GM23338 (cell line): ENCODE measurements around the gene BTG3. TPM values are rescaled to one million over a fixed set of nuclear protein-coding genes. Genes with fewer than 3 reads are reported as not detected.

Source experiments
- ATAC-seq: fragments of 200-7000 bp; cut with Tn5 transposase; 3 replicates; pipeline ENCODE4 v1.9.1; 2020
- DNase-seq: peaks from one replicate; pipeline ENCODE4 v3.0.0-alpha.2; 2015; ENCODE audit warnings: low spot score
- H2AFZ ChIP-seq: fragments of 200-600 bp; sonication (generic); 2 replicates; pipeline ENCODE4 v1.8.0; 2016; ENCODE audit warnings: antibody characterized with exemption, mild to moderate bottlenecking, moderate library complexity
- H3F3A ChIP-seq: fragments of 200-600 bp; sonication (generic); replicated peaks from 2 replicates; pipeline ENCODE4 v1.8.0; 2017; ENCODE audit warnings: antibody characterized with exemption, mixed run types, low read depth
- H3K27ac ChIP-seq: fragments of 200-600 bp; sonication (generic); 2 replicates; pipeline ENCODE4 v1.6.1; 2016; ENCODE audit warnings: low read depth
- H3K27me3 ChIP-seq: fragments of 200-600 bp; sonication (generic); 2 replicates; pipeline ENCODE4 v1.8.0; 2016; ENCODE audit warnings: mild to moderate bottlenecking, mixed run types, moderate library complexity; ENCODE audit not compliant: insufficient read depth
- H3K36me3 ChIP-seq: fragments of 200-600 bp; sonication (generic); 2 replicates; pipeline ENCODE4 v1.8.0; 2016; ENCODE audit warnings: mild to moderate bottlenecking; ENCODE audit not compliant: insufficient read depth
- H3K4me1 ChIP-seq: fragments of 200-600 bp; sonication (generic); 2 replicates; pipeline ENCODE4 v1.8.0; 2016; ENCODE audit warnings: mild to moderate bottlenecking, moderate library complexity; ENCODE audit not compliant: insufficient read depth
- H3K4me2 ChIP-seq: fragments of 200-600 bp; sonication (generic); 2 replicates; pipeline ENCODE4 v1.7.1; 2017; ENCODE audit warnings: mixed run types
- H3K4me3 ChIP-seq: fragments of 200-600 bp; sonication (generic); 2 replicates; pipeline ENCODE4 v1.6.1; 2016; ENCODE audit warnings: mixed run types
- H3K79me2 ChIP-seq: fragments of 200-600 bp; sonication (generic); replicated peaks from 2 replicates; pipeline ENCODE4 v1.8.0; 2017; ENCODE audit warnings: mild to moderate bottlenecking; ENCODE audit not compliant: insufficient read depth
- H3K9me2 ChIP-seq: fragments of 200-600 bp; sonication (generic); 2 replicates; pipeline ENCODE4 v1.8.0; 2017; ENCODE audit not compliant: insufficient read depth
- H4K20me1 ChIP-seq: fragments of 200-600 bp; sonication (generic); replicated peaks from 2 replicates; pipeline ENCODE4 v1.8.0; 2017; ENCODE audit warnings: mild to moderate bottlenecking; ENCODE audit not compliant: insufficient read depth
- H3K27ac Mint-ChIP-seq: 2 replicates; pipeline ENCODE4 v1.8.0; 2020; ENCODE audit warnings: inconsistent platforms, mild to moderate bottlenecking, moderate library complexity, mixed read lengths
- H3K27me3 Mint-ChIP-seq: 3 replicates; pipeline ENCODE4 v1.8.0; 2022; ENCODE audit warnings: low read depth, mild to moderate bottlenecking, moderate library complexity, mixed read lengths, inconsistent platforms; ENCODE audit not compliant: insufficient read depth, poor library complexity
- H3K36me3 Mint-ChIP-seq: 3 replicates; pipeline ENCODE4 v1.8.0; 2021; ENCODE audit warnings: low read depth, mild to moderate bottlenecking, inconsistent platforms, moderate library complexity, mixed read lengths
- H3K4me1 Mint-ChIP-seq: 3 replicates; pipeline ENCODE4 v1.8.0; 2020; ENCODE audit warnings: mild to moderate bottlenecking, inconsistent platforms, mixed read lengths
- H3K4me3 Mint-ChIP-seq: 3 replicates; pipeline ENCODE4 v1.8.0; 2021; ENCODE audit warnings: moderate library complexity, mild to moderate bottlenecking, inconsistent platforms, mixed read lengths
- H3K9me3 Mint-ChIP-seq: 3 replicates; pipeline ENCODE4 v1.8.0; 2020; ENCODE audit warnings: moderate library complexity, mild to moderate bottlenecking, inconsistent platforms, mixed read lengths
- CREB1 ChIP-seq: fragments of 250-450 bp; sonication (Bioruptor Pico); IDR thresholded peaks from 2 replicates; pipeline ENCODE4 v1.5.0; 2020; ENCODE audit warnings: low read depth, mild to moderate bottlenecking, moderate library complexity
- EZH2 ChIP-seq: fragments of 200-600 bp; sonication (generic); IDR thresholded peaks from one replicate; pipeline ENCODE4 v1.8.0; 2017; ENCODE audit warnings: antibody characterized with exemption, mild to moderate bottlenecking, low read depth; ENCODE audit not compliant: unreplicated experiment
- EZH2phosphoT487 ChIP-seq: fragments of 200-600 bp; sonication (generic); IDR thresholded peaks from one replicate; pipeline ENCODE4 v1.8.1; 2018; ENCODE audit warnings: antibody characterized with exemption; ENCODE audit not compliant: unreplicated experiment
- JUNB ChIP-seq: IDR thresholded peaks from one replicate; pipeline ENCODE4 v1.6.1; 2016; ENCODE audit warnings: antibody characterized with exemption; ENCODE audit not compliant: unreplicated experiment
- NANOG ChIP-seq: IDR thresholded peaks from 2 replicates; pipeline ENCODE4 v1.6.1; 2016; ENCODE audit warnings: antibody characterized with exemption, borderline replicate concordance
- POLR2AphosphoS5 ChIP-seq: IDR thresholded peaks from 2 replicates; pipeline ENCODE4 v1.6.1; 2016; ENCODE audit warnings: antibody characterized with exemption, low read depth
- REST ChIP-seq: IDR thresholded peaks from one replicate; pipeline ENCODE4 v1.6.1; 2018; ENCODE audit warnings: antibody characterized with exemption; ENCODE audit not compliant: unreplicated experiment
- STAT1 ChIP-seq: IDR thresholded peaks from one replicate; pipeline ENCODE4 v1.6.1; 2016; ENCODE audit warnings: antibody characterized with exemption; ENCODE audit not compliant: unreplicated experiment
- ZNF114 ChIP-seq: fragments of 250-450 bp; sonication (Bioruptor Pico); IDR thresholded peaks from 2 replicates; pipeline ENCODE4 v1.5.0; 2020; ENCODE audit warnings: mild to moderate bottlenecking, moderate library complexity
- ZNF331 ChIP-seq: fragments of 250-450 bp; sonication (Bioruptor Pico); IDR thresholded peaks from 2 replicates; pipeline ENCODE4 v1.5.0; 2020; ENCODE audit warnings: low read depth, mild to moderate bottlenecking, moderate library complexity
- ZNF462 ChIP-seq: fragments of 250-450 bp; sonication (Bioruptor Pico); IDR thresholded peaks from 2 replicates; pipeline ENCODE4 v1.5.0; 2020; ENCODE audit warnings: mild to moderate bottlenecking, moderate library complexity
- polyA plus RNA-seq: library from polyadenylated mRNA; unstranded; fragments of >200 nt; fragmentation: Nextera tagmentation; extraction: Ambion mirVana; gene quantifications from 2 replicates; pipeline ENCODE4 v1.2.1, GENCODE V29; 2016
- total RNA-seq: library from RNA; depleted of rRNA; stranded (reverse); fragments of >200 nt; shearing (Covaris generic); gene quantifications from 2 replicates; pipeline ENCODE4 v1.2.3, GENCODE V29; 2014
- TF ChIP-seq, protein P1 (sequence below): IDR thresholded peaks from 2 replicates; pipeline ENCODE4 v1.6.1; 2016; ENCODE audit warnings: antibody characterized with exemption
- TF ChIP-seq, protein P2 (sequence below), 2 experiments: fragments of 200-600 bp in 1 of 2; sonication (generic) in 1 of 2; conservative IDR thresholded peaks; 2 replicates each; pipeline versions ENCODE4 v1.5.1 to v1.6.1; 2016 to 2017; ENCODE audit warnings: antibody characterized with exemption in 2 of 2, low read depth in 2 of 2, mild to moderate bottlenecking in 2 of 2, moderate library complexity in 1 of 2

Gene BTG3
- total and polyA plus RNA-seq, 2 experiments from 2014 or later: 24.0 to 43.8 TPM

DNA sequence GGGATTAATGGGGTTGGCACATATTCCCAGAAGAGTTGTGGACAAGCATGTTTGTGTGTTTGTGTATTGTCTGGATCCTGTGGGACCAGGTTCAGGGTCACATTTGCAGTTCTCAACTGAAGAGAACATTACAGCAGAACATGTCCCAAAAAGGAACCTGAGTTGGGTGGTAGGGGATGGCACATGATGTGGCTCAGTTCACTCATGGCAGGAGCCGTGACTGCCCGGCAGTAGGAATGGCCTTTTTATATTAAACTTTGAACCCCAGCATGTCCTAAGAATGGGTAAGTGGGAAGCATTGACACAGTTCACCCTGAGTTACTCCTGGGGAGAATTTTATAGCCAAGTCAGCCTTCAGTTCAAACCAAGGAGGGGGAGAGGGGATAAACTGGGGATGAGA is 58.6 kb downstream of the BTG3 start:
- TF ChIP-seq JUNB (no peak), ZNF462 (CRISPR knock-in tag) (no peak), ZNF114 (CRISPR knock-in tag) (no peak), STAT1 (no peak), NANOG (no peak), EZH2phosphoT487 (no peak), EZH2 (no peak), POLR2AphosphoS5 (no peak), CREB1 (no peak), ZNF331 (no peak), REST (no peak)
- TF ChIP-seq, protein P1, sequence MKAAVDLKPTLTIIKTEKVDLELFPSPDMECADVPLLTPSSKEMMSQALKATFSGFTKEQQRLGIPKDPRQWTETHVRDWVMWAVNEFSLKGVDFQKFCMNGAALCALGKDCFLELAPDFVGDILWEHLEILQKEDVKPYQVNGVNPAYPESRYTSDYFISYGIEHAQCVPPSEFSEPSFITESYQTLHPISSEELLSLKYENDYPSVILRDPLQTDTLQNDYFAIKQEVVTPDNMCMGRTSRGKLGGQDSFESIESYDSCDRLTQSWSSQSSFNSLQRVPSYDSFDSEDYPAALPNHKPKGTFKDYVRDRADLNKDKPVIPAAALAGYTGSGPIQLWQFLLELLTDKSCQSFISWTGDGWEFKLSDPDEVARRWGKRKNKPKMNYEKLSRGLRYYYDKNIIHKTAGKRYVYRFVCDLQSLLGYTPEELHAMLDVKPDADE: no peak
- TF ChIP-seq, protein P2, sequence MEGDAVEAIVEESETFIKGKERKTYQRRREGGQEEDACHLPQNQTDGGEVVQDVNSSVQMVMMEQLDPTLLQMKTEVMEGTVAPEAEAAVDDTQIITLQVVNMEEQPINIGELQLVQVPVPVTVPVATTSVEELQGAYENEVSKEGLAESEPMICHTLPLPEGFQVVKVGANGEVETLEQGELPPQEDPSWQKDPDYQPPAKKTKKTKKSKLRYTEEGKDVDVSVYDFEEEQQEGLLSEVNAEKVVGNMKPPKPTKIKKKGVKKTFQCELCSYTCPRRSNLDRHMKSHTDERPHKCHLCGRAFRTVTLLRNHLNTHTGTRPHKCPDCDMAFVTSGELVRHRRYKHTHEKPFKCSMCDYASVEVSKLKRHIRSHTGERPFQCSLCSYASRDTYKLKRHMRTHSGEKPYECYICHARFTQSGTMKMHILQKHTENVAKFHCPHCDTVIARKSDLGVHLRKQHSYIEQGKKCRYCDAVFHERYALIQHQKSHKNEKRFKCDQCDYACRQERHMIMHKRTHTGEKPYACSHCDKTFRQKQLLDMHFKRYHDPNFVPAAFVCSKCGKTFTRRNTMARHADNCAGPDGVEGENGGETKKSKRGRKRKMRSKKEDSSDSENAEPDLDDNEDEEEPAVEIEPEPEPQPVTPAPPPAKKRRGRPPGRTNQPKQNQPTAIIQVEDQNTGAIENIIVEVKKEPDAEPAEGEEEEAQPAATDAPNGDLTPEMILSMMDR (conservative IDR thresholded peaks at IDR 0.05; ENCODE audit: low read depth in 2 of 2): no peak
- Mint-ChIP-seq H3K9me3 (no peaks in the 10 kb centered on the region), H3K4me3 (no peak overlapping the region), H3K4me1 (peaks cover 8% of the 10 kb centered on the region; the same call in 2 of the 3 replicates), H3K36me3 (peaks cover 61% of the 10 kb centered on the region), H3K27ac (no peak overlapping the region), H3K27me3 (peaks cover 2% of the 10 kb centered on the region)
- no peaks in the 10 kb centered on the region for H3K4me1 ChIP-seq
- H3K27me3 ChIP-seq: no peaks in the 10 kb centered on the region
- peaks cover 10% of the 10 kb centered on the region for H3K36me3 ChIP-seq
- no peaks in the 10 kb centered on the region for H3K9me2 ChIP-seq
- H3F3A ChIP-seq: no peaks in the 10 kb centered on the region
- no peak overlapping the region for H3K4me3 ChIP-seq
- ATAC-seq: peak; percentile 41; the same call in 2 of the 3 replicates
- no peak overlapping the region for H2AFZ ChIP-seq
- no peak overlapping the region for H3K4me2 ChIP-seq
- DNase-seq: no peak
- H4K20me1 ChIP-seq: peaks cover 25% of the 10 kb centered on the region
- peaks cover 91% of the 10 kb centered on the region for H3K79me2 ChIP-seq
- peak overlapping the region; percentile 68; the same call in 1 of the 2 replicates for H3K27ac ChIP-seq
